Measurements from ENCODE around the gene METAP2.

The METAP2 gene

DNA sequence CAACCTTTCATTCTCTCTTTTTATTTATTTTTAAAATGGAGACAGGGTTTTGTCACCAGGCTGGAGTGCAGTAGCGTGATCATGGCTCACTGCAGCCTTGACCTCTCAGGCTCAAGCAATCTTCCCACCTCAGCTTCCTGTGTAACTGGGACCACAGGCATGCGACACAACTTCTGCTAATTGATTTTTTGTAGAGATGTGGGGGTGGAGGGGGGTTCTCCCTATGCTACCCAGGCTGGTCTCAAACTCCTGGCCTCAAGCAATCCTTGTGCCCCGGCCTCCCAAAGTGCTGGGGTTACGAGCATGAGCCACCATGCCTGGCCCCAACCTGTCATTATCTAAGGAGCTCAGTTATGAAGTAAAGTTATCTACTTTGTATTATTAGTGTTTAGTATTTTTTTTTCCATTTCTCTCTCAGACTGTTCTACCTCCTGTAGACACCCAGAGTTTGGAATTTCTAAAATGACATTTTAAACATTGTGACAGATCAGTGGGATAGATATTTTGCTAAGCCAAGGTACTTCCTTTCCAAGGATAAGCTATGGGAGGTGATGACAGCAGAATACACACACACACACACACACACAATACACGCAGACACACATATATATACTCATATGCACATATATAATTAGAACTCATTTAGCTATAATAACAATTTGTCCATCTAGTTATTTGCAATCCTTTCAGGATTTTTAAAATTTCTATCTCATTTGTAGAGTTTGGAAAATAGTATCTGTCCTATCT, 79.4 kb downstream of the METAP2 start:
- no peak for DNase-seq

DNA sequence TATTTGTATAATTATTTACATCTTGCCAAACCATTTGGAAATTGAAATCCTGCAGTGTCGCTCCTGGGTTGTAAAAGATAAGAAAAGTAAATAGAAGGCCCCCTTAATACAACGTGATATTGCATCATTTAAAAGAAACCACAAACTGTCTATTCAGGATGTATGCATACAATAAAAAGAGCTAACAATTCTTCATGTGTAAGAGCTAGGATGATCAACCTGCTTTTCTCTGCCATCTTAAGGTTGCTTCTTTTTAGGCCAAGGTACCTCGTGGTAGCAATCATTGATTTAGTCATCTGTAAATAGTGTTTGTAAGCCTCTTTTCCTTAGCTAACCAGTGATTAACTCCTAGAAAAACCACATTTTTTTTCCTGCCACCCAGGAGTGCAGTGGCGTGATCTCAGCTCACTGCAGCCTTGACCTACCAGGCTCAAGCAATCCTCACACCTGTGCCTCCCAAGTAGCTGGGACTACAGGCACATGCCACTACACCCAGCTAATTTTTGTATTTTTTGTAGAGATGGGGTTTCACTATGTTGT, 80.7 kb downstream of the METAP2 start:
- DNase-seq = no peak

DNA sequence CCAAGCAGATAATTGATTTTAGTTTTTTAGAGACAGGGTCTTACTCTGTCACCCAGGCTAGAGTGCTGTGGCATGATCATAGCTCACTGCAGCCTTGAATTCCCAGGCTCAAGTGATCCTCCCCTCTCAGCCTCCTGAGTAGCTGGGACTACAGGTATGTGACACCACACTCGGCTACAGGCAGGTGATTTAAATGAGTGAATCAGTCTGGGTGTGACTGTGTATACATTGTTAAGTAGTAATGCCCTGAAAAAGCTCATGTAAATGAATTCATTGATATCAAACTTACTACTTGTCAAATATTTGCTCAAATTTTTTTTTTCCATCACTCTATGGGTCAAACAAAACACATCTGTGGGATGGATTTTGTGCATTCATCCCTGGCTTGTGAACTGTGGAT, 83.7 kb downstream of the METAP2 start:
- no peak for DNase-seq
